GM23338 (cell line): ENCODE results near the gene RNF220. TPM values are rescaled to one million over a fixed set of nuclear protein-coding genes. Genes with fewer than 3 reads are reported as not detected.

Experiments used
- ATAC-seq: fragments of 200-7000 bp; cut with Tn5 transposase; 3 replicates; pipeline ENCODE4 v1.9.1; 2020
- DNase-seq: peaks from one replicate; pipeline ENCODE4 v3.0.0-alpha.2; 2015; ENCODE audit warnings: low spot score
- H2AFZ ChIP-seq: fragments of 200-600 bp; sonication (generic); 2 replicates; pipeline ENCODE4 v1.8.0; 2016; ENCODE audit warnings: antibody characterized with exemption, mild to moderate bottlenecking, moderate library complexity
- H3F3A ChIP-seq: fragments of 200-600 bp; sonication (generic); replicated peaks from 2 replicates; pipeline ENCODE4 v1.8.0; 2017; ENCODE audit warnings: antibody characterized with exemption, mixed run types, low read depth
- H3K27ac ChIP-seq: fragments of 200-600 bp; sonication (generic); 2 replicates; pipeline ENCODE4 v1.6.1; 2016; ENCODE audit warnings: low read depth
- H3K27me3 ChIP-seq: fragments of 200-600 bp; sonication (generic); 2 replicates; pipeline ENCODE4 v1.8.0; 2016; ENCODE audit warnings: mild to moderate bottlenecking, mixed run types, moderate library complexity; ENCODE audit not compliant: insufficient read depth
- H3K36me3 ChIP-seq: fragments of 200-600 bp; sonication (generic); 2 replicates; pipeline ENCODE4 v1.8.0; 2016; ENCODE audit warnings: mild to moderate bottlenecking; ENCODE audit not compliant: insufficient read depth
- H3K4me1 ChIP-seq: fragments of 200-600 bp; sonication (generic); 2 replicates; pipeline ENCODE4 v1.8.0; 2016; ENCODE audit warnings: mild to moderate bottlenecking, moderate library complexity; ENCODE audit not compliant: insufficient read depth
- H3K4me2 ChIP-seq: fragments of 200-600 bp; sonication (generic); 2 replicates; pipeline ENCODE4 v1.7.1; 2017; ENCODE audit warnings: mixed run types
- H3K4me3 ChIP-seq: fragments of 200-600 bp; sonication (generic); 2 replicates; pipeline ENCODE4 v1.6.1; 2016; ENCODE audit warnings: mixed run types
- H3K79me2 ChIP-seq: fragments of 200-600 bp; sonication (generic); replicated peaks from 2 replicates; pipeline ENCODE4 v1.8.0; 2017; ENCODE audit warnings: mild to moderate bottlenecking; ENCODE audit not compliant: insufficient read depth
- H3K9me2 ChIP-seq: fragments of 200-600 bp; sonication (generic); 2 replicates; pipeline ENCODE4 v1.8.0; 2017; ENCODE audit not compliant: insufficient read depth
- H4K20me1 ChIP-seq: fragments of 200-600 bp; sonication (generic); replicated peaks from 2 replicates; pipeline ENCODE4 v1.8.0; 2017; ENCODE audit warnings: mild to moderate bottlenecking; ENCODE audit not compliant: insufficient read depth
- H3K27ac Mint-ChIP-seq: 2 replicates; pipeline ENCODE4 v1.8.0; 2020; ENCODE audit warnings: inconsistent platforms, mild to moderate bottlenecking, moderate library complexity, mixed read lengths
- H3K27me3 Mint-ChIP-seq: 3 replicates; pipeline ENCODE4 v1.8.0; 2022; ENCODE audit warnings: low read depth, mild to moderate bottlenecking, moderate library complexity, mixed read lengths, inconsistent platforms; ENCODE audit not compliant: insufficient read depth, poor library complexity
- H3K36me3 Mint-ChIP-seq: 3 replicates; pipeline ENCODE4 v1.8.0; 2021; ENCODE audit warnings: low read depth, mild to moderate bottlenecking, inconsistent platforms, moderate library complexity, mixed read lengths
- H3K4me1 Mint-ChIP-seq: 3 replicates; pipeline ENCODE4 v1.8.0; 2020; ENCODE audit warnings: mild to moderate bottlenecking, inconsistent platforms, mixed read lengths
- H3K4me3 Mint-ChIP-seq: 3 replicates; pipeline ENCODE4 v1.8.0; 2021; ENCODE audit warnings: moderate library complexity, mild to moderate bottlenecking, inconsistent platforms, mixed read lengths
- H3K9me3 Mint-ChIP-seq: 3 replicates; pipeline ENCODE4 v1.8.0; 2020; ENCODE audit warnings: moderate library complexity, mild to moderate bottlenecking, inconsistent platforms, mixed read lengths
- CREB1 ChIP-seq: fragments of 250-450 bp; sonication (Bioruptor Pico); IDR thresholded peaks from 2 replicates; pipeline ENCODE4 v1.5.0; 2020; ENCODE audit warnings: low read depth, mild to moderate bottlenecking, moderate library complexity
- EZH2 ChIP-seq: fragments of 200-600 bp; sonication (generic); IDR thresholded peaks from one replicate; pipeline ENCODE4 v1.8.0; 2017; ENCODE audit warnings: antibody characterized with exemption, mild to moderate bottlenecking, low read depth; ENCODE audit not compliant: unreplicated experiment
- EZH2phosphoT487 ChIP-seq: fragments of 200-600 bp; sonication (generic); IDR thresholded peaks from one replicate; pipeline ENCODE4 v1.8.1; 2018; ENCODE audit warnings: antibody characterized with exemption; ENCODE audit not compliant: unreplicated experiment
- JUNB ChIP-seq: IDR thresholded peaks from one replicate; pipeline ENCODE4 v1.6.1; 2016; ENCODE audit warnings: antibody characterized with exemption; ENCODE audit not compliant: unreplicated experiment
- NANOG ChIP-seq: IDR thresholded peaks from 2 replicates; pipeline ENCODE4 v1.6.1; 2016; ENCODE audit warnings: antibody characterized with exemption, borderline replicate concordance
- POLR2AphosphoS5 ChIP-seq: IDR thresholded peaks from 2 replicates; pipeline ENCODE4 v1.6.1; 2016; ENCODE audit warnings: antibody characterized with exemption, low read depth
- STAT1 ChIP-seq: IDR thresholded peaks from one replicate; pipeline ENCODE4 v1.6.1; 2016; ENCODE audit warnings: antibody characterized with exemption; ENCODE audit not compliant: unreplicated experiment
- ZNF114 ChIP-seq: fragments of 250-450 bp; sonication (Bioruptor Pico); IDR thresholded peaks from 2 replicates; pipeline ENCODE4 v1.5.0; 2020; ENCODE audit warnings: mild to moderate bottlenecking, moderate library complexity
- ZNF331 ChIP-seq: fragments of 250-450 bp; sonication (Bioruptor Pico); IDR thresholded peaks from 2 replicates; pipeline ENCODE4 v1.5.0; 2020; ENCODE audit warnings: low read depth, mild to moderate bottlenecking, moderate library complexity
- polyA plus RNA-seq: library from polyadenylated mRNA; unstranded; fragments of >200 nt; fragmentation: Nextera tagmentation; extraction: Ambion mirVana; gene quantifications from 2 replicates; pipeline ENCODE4 v1.2.1, GENCODE V29; 2016
- total RNA-seq: library from RNA; depleted of rRNA; stranded (reverse); fragments of >200 nt; shearing (Covaris generic); gene quantifications from 2 replicates; pipeline ENCODE4 v1.2.3, GENCODE V29; 2014
- TF ChIP-seq, protein P1 (sequence below): fragments of 250-450 bp; sonication (Bioruptor Pico); IDR thresholded peaks from 2 replicates; pipeline ENCODE4 v1.5.0; 2020; ENCODE audit warnings: mild to moderate bottlenecking, moderate library complexity
- TF ChIP-seq, protein P2 (sequence below), 2 experiments: fragments of 200-600 bp in 1 of 2; sonication (generic) in 1 of 2; conservative IDR thresholded peaks; 2 replicates each; pipeline versions ENCODE4 v1.5.1 to v1.6.1; 2016 to 2017; ENCODE audit warnings: antibody characterized with exemption in 2 of 2, low read depth in 2 of 2, mild to moderate bottlenecking in 2 of 2, moderate library complexity in 1 of 2
- TF ChIP-seq, protein P3 (sequence below): IDR thresholded peaks from 2 replicates; pipeline ENCODE4 v1.6.1; 2016; ENCODE audit warnings: antibody characterized with exemption
- TF ChIP-seq, protein P4 (sequence below): IDR thresholded peaks from one replicate; pipeline ENCODE4 v1.6.1; 2018; ENCODE audit warnings: antibody characterized with exemption; ENCODE audit not compliant: unreplicated experiment

The RNF220 gene
- total and polyA plus RNA-seq, 2 experiments from 2014 or later: 72.8 to 168 TPM

DNA sequence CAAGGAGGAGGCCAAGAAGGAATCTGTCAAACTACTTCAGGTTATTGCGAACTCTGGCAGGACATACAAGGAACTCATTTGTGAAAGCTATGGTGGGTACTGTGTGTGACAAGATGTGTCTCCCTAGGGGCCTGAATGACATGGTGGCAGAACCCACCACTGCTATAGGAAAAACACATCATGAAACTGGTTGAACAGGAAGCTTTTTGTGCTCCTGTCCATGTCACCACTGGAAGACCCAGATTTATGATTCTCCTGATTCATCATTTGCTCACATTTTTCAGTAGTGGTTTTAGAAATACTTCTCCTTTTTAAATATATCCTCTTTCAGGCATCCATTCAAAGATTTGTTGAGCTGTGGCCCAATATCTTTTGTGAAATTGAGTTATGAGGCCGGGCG is 293.1 kb downstream of the RNF220 start:
- Mint-ChIP-seq H3K4me1 (peaks cover 6% of the 10 kb centered on the region; the same call in 2 of the 3 replicates), H3K4me3 (no peak overlapping the region), H3K36me3 (no peaks in the 10 kb centered on the region), H3K9me3 (no peaks in the 10 kb centered on the region), H3K27ac (no peak overlapping the region), H3K27me3 (peaks cover 7% of the 10 kb centered on the region)
- Histone ChIP-seq H3K79me2 (no peaks in the 10 kb centered on the region), H3K4me2 (no peak overlapping the region), H3F3A (no peaks in the 10 kb centered on the region), H3K27me3 (no peaks in the 10 kb centered on the region), H3K9me2 (no peaks in the 10 kb centered on the region), H3K36me3 (no peaks in the 10 kb centered on the region), H4K20me1 (no peaks in the 10 kb centered on the region), H3K4me3 (no peak overlapping the region), H2AFZ (no peak overlapping the region), H3K4me1 (no peaks in the 10 kb centered on the region), H3K27ac (no peak overlapping the region)
- TF ChIP-seq POLR2AphosphoS5 (no peak), EZH2phosphoT487 (no peak), ZNF114 (no peak), STAT1 (no peak), NANOG (no peak), ZNF331 (no peak), CREB1 (CRISPR knock-in tag) (no peak), EZH2 (no peak), JUNB (no peak)
- TF ChIP-seq, protein P1, sequence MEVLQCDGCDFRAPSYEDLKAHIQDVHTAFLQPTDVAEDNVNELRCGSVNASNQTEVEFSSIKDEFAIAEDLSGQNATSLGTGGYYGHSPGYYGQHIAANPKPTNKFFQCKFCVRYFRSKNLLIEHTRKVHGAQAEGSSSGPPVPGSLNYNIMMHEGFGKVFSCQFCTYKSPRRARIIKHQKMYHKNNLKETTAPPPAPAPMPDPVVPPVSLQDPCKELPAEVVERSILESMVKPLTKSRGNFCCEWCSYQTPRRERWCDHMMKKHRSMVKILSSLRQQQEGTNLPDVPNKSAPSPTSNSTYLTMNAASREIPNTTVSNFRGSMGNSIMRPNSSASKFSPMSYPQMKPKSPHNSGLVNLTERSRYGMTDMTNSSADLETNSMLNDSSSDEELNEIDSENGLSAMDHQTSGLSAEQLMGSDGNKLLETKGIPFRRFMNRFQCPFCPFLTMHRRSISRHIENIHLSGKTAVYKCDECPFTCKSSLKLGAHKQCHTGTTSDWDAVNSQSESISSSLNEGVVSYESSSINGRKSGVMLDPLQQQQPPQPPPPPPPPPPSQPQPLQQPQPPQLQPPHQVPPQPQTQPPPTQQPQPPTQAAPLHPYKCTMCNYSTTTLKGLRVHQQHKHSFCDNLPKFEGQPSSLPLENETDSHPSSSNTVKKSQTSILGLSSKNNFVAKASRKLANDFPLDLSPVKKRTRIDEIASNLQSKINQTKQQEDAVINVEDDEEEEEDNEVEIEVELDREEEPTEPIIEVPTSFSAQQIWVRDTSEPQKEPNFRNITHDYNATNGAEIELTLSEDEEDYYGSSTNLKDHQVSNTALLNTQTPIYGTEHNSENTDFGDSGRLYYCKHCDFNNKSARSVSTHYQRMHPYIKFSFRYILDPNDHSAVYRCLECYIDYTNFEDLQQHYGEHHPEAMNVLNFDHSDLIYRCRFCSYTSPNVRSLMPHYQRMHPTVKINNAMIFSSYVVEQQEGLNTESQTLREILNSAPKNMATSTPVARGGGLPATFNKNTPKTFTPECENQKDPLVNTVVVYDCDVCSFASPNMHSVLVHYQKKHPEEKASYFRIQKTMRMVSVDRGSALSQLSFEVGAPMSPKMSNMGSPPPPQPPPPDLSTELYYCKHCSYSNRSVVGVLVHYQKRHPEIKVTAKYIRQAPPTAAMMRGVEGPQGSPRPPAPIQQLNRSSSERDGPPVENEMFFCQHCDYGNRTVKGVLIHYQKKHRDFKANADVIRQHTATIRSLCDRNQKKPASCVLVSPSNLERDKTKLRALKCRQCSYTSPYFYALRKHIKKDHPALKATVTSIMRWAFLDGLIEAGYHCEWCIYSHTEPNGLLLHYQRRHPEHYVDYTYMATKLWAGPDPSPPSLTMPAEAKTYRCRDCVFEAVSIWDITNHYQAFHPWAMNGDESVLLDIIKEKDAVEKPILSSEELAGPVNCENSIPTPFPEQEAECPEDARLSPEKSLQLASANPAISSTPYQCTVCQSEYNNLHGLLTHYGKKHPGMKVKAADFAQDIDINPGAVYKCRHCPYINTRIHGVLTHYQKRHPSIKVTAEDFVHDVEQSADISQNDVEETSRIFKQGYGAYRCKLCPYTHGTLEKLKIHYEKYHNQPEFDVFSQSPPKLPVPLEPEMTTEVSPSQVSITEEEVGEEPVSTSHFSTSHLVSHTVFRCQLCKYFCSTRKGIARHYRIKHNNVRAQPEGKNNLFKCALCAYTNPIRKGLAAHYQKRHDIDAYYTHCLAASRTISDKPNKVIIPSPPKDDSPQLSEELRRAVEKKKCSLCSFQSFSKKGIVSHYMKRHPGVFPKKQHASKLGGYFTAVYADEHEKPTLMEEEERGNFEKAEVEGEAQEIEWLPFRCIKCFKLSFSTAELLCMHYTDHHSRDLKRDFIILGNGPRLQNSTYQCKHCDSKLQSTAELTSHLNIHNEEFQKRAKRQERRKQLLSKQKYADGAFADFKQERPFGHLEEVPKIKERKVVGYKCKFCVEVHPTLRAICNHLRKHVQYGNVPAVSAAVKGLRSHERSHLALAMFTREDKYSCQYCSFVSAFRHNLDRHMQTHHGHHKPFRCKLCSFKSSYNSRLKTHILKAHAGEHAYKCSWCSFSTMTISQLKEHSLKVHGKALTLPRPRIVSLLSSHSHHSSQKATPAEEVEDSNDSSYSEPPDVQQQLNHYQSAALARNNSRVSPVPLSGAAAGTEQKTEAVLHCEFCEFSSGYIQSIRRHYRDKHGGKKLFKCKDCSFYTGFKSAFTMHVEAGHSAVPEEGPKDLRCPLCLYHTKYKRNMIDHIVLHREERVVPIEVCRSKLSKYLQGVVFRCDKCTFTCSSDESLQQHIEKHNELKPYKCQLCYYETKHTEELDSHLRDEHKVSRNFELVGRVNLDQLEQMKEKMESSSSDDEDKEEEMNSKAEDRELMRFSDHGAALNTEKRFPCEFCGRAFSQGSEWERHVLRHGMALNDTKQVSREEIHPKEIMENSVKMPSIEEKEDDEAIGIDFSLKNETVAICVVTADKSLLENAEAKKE: no peak
- TF ChIP-seq, protein P2, sequence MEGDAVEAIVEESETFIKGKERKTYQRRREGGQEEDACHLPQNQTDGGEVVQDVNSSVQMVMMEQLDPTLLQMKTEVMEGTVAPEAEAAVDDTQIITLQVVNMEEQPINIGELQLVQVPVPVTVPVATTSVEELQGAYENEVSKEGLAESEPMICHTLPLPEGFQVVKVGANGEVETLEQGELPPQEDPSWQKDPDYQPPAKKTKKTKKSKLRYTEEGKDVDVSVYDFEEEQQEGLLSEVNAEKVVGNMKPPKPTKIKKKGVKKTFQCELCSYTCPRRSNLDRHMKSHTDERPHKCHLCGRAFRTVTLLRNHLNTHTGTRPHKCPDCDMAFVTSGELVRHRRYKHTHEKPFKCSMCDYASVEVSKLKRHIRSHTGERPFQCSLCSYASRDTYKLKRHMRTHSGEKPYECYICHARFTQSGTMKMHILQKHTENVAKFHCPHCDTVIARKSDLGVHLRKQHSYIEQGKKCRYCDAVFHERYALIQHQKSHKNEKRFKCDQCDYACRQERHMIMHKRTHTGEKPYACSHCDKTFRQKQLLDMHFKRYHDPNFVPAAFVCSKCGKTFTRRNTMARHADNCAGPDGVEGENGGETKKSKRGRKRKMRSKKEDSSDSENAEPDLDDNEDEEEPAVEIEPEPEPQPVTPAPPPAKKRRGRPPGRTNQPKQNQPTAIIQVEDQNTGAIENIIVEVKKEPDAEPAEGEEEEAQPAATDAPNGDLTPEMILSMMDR (conservative IDR thresholded peaks at IDR 0.05; ENCODE audit: low read depth in 2 of 2): no peak
- TF ChIP-seq, protein P3, sequence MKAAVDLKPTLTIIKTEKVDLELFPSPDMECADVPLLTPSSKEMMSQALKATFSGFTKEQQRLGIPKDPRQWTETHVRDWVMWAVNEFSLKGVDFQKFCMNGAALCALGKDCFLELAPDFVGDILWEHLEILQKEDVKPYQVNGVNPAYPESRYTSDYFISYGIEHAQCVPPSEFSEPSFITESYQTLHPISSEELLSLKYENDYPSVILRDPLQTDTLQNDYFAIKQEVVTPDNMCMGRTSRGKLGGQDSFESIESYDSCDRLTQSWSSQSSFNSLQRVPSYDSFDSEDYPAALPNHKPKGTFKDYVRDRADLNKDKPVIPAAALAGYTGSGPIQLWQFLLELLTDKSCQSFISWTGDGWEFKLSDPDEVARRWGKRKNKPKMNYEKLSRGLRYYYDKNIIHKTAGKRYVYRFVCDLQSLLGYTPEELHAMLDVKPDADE: no peak
- TF ChIP-seq, protein P4, sequence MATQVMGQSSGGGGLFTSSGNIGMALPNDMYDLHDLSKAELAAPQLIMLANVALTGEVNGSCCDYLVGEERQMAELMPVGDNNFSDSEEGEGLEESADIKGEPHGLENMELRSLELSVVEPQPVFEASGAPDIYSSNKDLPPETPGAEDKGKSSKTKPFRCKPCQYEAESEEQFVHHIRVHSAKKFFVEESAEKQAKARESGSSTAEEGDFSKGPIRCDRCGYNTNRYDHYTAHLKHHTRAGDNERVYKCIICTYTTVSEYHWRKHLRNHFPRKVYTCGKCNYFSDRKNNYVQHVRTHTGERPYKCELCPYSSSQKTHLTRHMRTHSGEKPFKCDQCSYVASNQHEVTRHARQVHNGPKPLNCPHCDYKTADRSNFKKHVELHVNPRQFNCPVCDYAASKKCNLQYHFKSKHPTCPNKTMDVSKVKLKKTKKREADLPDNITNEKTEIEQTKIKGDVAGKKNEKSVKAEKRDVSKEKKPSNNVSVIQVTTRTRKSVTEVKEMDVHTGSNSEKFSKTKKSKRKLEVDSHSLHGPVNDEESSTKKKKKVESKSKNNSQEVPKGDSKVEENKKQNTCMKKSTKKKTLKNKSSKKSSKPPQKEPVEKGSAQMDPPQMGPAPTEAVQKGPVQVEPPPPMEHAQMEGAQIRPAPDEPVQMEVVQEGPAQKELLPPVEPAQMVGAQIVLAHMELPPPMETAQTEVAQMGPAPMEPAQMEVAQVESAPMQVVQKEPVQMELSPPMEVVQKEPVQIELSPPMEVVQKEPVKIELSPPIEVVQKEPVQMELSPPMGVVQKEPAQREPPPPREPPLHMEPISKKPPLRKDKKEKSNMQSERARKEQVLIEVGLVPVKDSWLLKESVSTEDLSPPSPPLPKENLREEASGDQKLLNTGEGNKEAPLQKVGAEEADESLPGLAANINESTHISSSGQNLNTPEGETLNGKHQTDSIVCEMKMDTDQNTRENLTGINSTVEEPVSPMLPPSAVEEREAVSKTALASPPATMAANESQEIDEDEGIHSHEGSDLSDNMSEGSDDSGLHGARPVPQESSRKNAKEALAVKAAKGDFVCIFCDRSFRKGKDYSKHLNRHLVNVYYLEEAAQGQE: no peak
- DNase-seq: no peak
- no peak for ATAC-seq
